Measurements from ENCODE around the gene HOXC11. TPM values are rescaled to one million over a fixed set of nuclear protein-coding genes. Genes with fewer than 3 reads are reported as not detected.

The HOXC11 gene
- total RNA-seq, 5 donors from 2014 or later (not counting 1 experiment from before 2014, with no cell fraction given): not detected

- ChIA-PET POLR2A (interaction anchor here in 1 of 2 donors (0.7 kb wide), 1 partner anchor 136 kb away, joined by 3 read pairs; no protein-coding TSS in a partner anchor), CTCF (no interaction called here)
- H3K36me3 Mint-ChIP-seq: no peaks in the 10 kb centered on the region
- Histone ChIP-seq H3K4me3 (ENCODE audit: control insufficient read depth in 1 of 2, extremely low read depth in 1 of 2, low read length in 1 of 2) (no peak overlapping the region), H3K4me1 (ENCODE audit: control insufficient read depth in 1 of 2, extremely low read depth in 1 of 2, insufficient read depth in 2 of 2, low read length in 2 of 2) (peaks cover 10 to 49% of the 10 kb centered on the region in 2 experiments), H3K9me3 (no peaks in the 10 kb centered on the region), H3K27ac (ENCODE audit: low read length) (no peak overlapping the region), H3K27me3 (replicated peaks in 1 of 2; ENCODE audit: control insufficient read depth in 2 of 2, extremely low read depth in 1 of 2, insufficient read depth in 2 of 2, low read length in 1 of 2) (peaks cover 35 to 96% of the 10 kb centered on the region in 2 experiments), H3K36me3 (ENCODE audit: control insufficient read depth in 2 of 2, extremely low read depth in 1 of 2, insufficient read depth in 1 of 2, low read length in 1 of 2) (no peaks in the 10 kb centered on the region)
- peaks cover 37 to 66% (median 58%) of the 10 kb centered on the region in 3 donors for H3K4me1 Mint-ChIP-seq
- ATAC-seq (replicated peaks in 1 of 4) (no peak), DNase-seq (no peak)
- no peak overlapping the region for H3K4me3 Mint-ChIP-seq
- H3K9me3 Mint-ChIP-seq: no peaks in the 10 kb centered on the region
- 2% methylated on average over 7 of the region's 8 CpGs for WGBS (ENCODE audit: insufficient coverage)
- peak overlapping the region in 1 of 2 donors; percentile 6 for H3K27ac Mint-ChIP-seq
- H3K27me3 Mint-ChIP-seq: peaks cover 90 to 95% of the 10 kb centered on the region in 2 donors
Measured at GRCh38 chr12:53991077-53991460, 18.1 kb downstream of the HOXC11 start.

GRCh38 chr12:53992377-53992889, 19.5 kb downstream of the HOXC11 start:
- Histone ChIP-seq H3K4me3 (ENCODE audit: control insufficient read depth in 1 of 2, extremely low read depth in 1 of 2, low read length in 1 of 2) (no peak overlapping the region), H3K9me3 (no peaks in the 10 kb centered on the region), H3K27me3 (replicated peaks in 1 of 2; ENCODE audit: control insufficient read depth in 2 of 2, extremely low read depth in 1 of 2, insufficient read depth in 2 of 2, low read length in 1 of 2) (peaks cover 30 to 96% of the 10 kb centered on the region in 2 experiments), H3K27ac (ENCODE audit: low read length) (no peak overlapping the region), H3K4me1 (ENCODE audit: control insufficient read depth in 1 of 2, extremely low read depth in 1 of 2, insufficient read depth in 2 of 2, low read length in 2 of 2) (peaks cover 10 to 56% of the 10 kb centered on the region in 2 experiments), H3K36me3 (ENCODE audit: control insufficient read depth in 2 of 2, extremely low read depth in 1 of 2, insufficient read depth in 1 of 2, low read length in 1 of 2) (no peaks in the 10 kb centered on the region)
- Mint-ChIP-seq H3K4me3 (no peak overlapping the region), H3K4me1 (peaks cover 40 to 60% (median 56%) of the 10 kb centered on the region in 3 donors), H3K36me3 (no peaks in the 10 kb centered on the region), H3K9me3 (no peaks in the 10 kb centered on the region), H3K27ac (no peak overlapping the region), H3K27me3 (peaks cover 87 to 93% of the 10 kb centered on the region in 2 donors)
- WGBS (ENCODE audit: insufficient coverage): 29% methylated on average over 1 of the region's 7 CpGs
- DNase-seq: no peak
- ChIA-PET POLR2A (no interaction called here), CTCF (interaction anchor here (0.6 to 1.2 kb wide), 2 partner anchors 10 to 34 kb away, joined by 3 to 5 read pairs; no protein-coding TSS in a partner anchor)
- ATAC-seq (replicated peaks in 1 of 4): no peak

- Histone ChIP-seq H3K9me3 (no peaks in the 10 kb centered on the region), H3K4me3 (ENCODE audit: control insufficient read depth in 1 of 2, extremely low read depth in 1 of 2, low read length in 1 of 2) (no peak overlapping the region), H3K4me1 (ENCODE audit: control insufficient read depth in 1 of 2, extremely low read depth in 1 of 2, insufficient read depth in 2 of 2, low read length in 2 of 2) (peaks cover 10 to 61% of the 10 kb centered on the region in 2 experiments), H3K27me3 (replicated peaks in 1 of 2; ENCODE audit: control insufficient read depth in 2 of 2, extremely low read depth in 1 of 2, insufficient read depth in 2 of 2, low read length in 1 of 2) (peaks cover 29 to 97% of the 10 kb centered on the region in 2 experiments), H3K27ac (ENCODE audit: low read length) (no peak overlapping the region), H3K36me3 (ENCODE audit: control insufficient read depth in 2 of 2, extremely low read depth in 1 of 2, insufficient read depth in 1 of 2, low read length in 1 of 2) (no peaks in the 10 kb centered on the region)
- H3K36me3 Mint-ChIP-seq: no peaks in the 10 kb centered on the region
- H3K9me3 Mint-ChIP-seq: no peaks in the 10 kb centered on the region
- DNase-seq: no peak
- peaks cover 87 to 93% of the 10 kb centered on the region in 2 donors for H3K27me3 Mint-ChIP-seq
- no peak for ATAC-seq (replicated peaks in 1 of 4)
- 25% methylated on average over 5 of the region's 18 CpGs for WGBS (ENCODE audit: insufficient coverage)
- POLR2A ChIA-PET: interaction anchor here in 1 of 2 donors (0.5 kb wide), 1 partner anchor 28 kb away, joined by 5 read pairs; no protein-coding TSS in a partner anchor
- peak overlapping the region in 2 of 3 donors; percentile 60 to 88 for H3K4me3 Mint-ChIP-seq
- H3K4me1 Mint-ChIP-seq: peaks cover 42 to 61% (median 58%) of the 10 kb centered on the region in 3 donors
- CTCF ChIA-PET: interaction anchor here (0.6 to 1.2 kb wide), 4 partner anchors 9 to 232 kb away, joined by 3 to 5 read pairs (median 3); no protein-coding TSS in a partner anchor
- peak overlapping the region in 1 of 2 donors; percentile 84 for H3K27ac Mint-ChIP-seq
Measured at GRCh38 chr12:53993162-53994008, 20.5 kb downstream of the HOXC11 start.

DNA sequence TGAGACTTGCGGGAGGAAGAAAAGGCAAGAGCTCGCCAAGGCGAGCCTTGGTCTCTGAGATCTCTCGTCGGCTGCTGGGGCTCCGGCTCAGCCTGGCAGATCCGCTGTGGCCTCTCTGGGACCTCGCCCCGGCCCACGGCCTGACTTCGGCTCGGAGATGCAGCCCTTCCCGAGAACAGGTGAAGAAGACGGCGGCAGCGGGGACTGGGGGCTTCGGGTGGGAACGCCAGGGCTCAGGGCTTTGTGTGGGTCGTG, 21.0 kb downstream of the HOXC11 start:
- POLR2A ChIA-PET: interaction anchor here in 1 of 2 donors (0.5 kb wide), 1 partner anchor 28 kb away, joined by 5 read pairs; no protein-coding TSS in a partner anchor
- Mint-ChIP-seq H3K36me3 (no peaks in the 10 kb centered on the region), H3K27me3 (peaks cover 88 to 93% of the 10 kb centered on the region in 2 donors), H3K4me1 (peaks cover 43 to 56% (median 54%) of the 10 kb centered on the region in 3 donors), H3K9me3 (no peaks in the 10 kb centered on the region), H3K4me3 (peak overlapping the region; percentile 37 to 88 (median 60)), H3K27ac (peak overlapping the region in 1 of 2 donors; percentile 84)
- H3K4me1 ChIP-seq (ENCODE audit: control insufficient read depth in 1 of 2, extremely low read depth in 1 of 2, insufficient read depth in 2 of 2, low read length in 2 of 2): peaks cover 10 to 58% of the 10 kb centered on the region in 2 experiments
- H3K27me3 ChIP-seq (replicated peaks in 1 of 2; ENCODE audit: control insufficient read depth in 2 of 2, extremely low read depth in 1 of 2, insufficient read depth in 2 of 2, low read length in 1 of 2): peaks cover 26 to 97% of the 10 kb centered on the region in 2 experiments
- DNase-seq (no peak), ATAC-seq (replicated peaks in 1 of 4) (no peak)
- no peak overlapping the region for H3K4me3 ChIP-seq (ENCODE audit: control insufficient read depth in 1 of 2, extremely low read depth in 1 of 2, low read length in 1 of 2)
- H3K36me3 ChIP-seq (ENCODE audit: control insufficient read depth in 2 of 2, extremely low read depth in 1 of 2, insufficient read depth in 1 of 2, low read length in 1 of 2): no peaks in the 10 kb centered on the region
- no peak overlapping the region for H3K27ac ChIP-seq (ENCODE audit: low read length)
- CTCF ChIA-PET: interaction anchor here in 1 of 2 donors (0.7 kb wide), 1 partner anchor 220 kb away, joined by 3 read pairs; no protein-coding TSS in a partner anchor
- WGBS (ENCODE audit: insufficient coverage): 8% methylated on average over 19 of the region's 19 CpGs
- no peaks in the 10 kb centered on the region for H3K9me3 ChIP-seq

DNA sequence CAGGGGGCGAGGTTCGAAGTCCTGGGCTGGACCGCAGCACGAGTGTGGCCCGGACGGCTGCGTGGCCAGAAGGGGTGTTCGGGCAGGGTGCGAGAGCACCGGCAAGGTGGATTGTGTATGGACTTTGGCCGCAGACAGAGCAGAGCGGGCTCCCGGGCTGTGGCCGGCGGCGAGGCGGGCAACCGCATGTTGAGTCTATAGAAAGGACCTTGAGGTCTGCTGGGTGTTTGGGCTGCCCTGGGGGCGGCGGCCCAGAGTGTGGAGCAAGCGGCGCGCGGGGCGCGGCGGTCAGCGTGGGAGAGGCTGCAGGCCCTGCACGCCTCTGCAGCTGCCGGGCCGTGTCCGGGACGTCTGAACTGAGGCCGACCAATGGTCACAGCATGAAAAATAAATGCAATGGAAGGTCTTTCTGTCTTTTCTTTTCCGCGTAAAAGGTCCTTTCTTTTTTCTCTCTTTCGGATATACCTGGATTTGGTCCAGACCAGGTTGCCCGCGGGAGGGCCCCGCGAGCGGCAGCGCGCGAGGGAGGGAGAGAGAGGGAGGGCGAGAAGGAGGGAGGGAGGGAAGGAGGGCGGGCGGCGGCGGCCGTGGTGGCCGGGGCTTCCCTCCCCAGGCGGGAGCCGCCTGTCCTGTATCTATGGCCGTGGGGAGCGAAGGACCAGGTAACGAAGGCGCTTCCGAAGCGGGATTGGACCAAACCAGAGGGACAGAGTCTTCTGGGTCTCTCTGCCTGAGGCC, 21.5 kb downstream of the HOXC11 start:
- Histone ChIP-seq H3K27ac (ENCODE audit: low read length) (no peak overlapping the region), H3K4me3 (ENCODE audit: control insufficient read depth in 1 of 2, extremely low read depth in 1 of 2, low read length in 1 of 2) (peak overlapping the region in 1 of 2 donors; percentile 63), H3K9me3 (no peaks in the 10 kb centered on the region), H3K27me3 (replicated peaks in 1 of 2; ENCODE audit: control insufficient read depth in 2 of 2, extremely low read depth in 1 of 2, insufficient read depth in 2 of 2, low read length in 1 of 2) (peaks cover 26 to 97% of the 10 kb centered on the region in 2 experiments), H3K36me3 (ENCODE audit: control insufficient read depth in 2 of 2, extremely low read depth in 1 of 2, insufficient read depth in 1 of 2, low read length in 1 of 2) (no peaks in the 10 kb centered on the region), H3K4me1 (ENCODE audit: control insufficient read depth in 1 of 2, extremely low read depth in 1 of 2, insufficient read depth in 2 of 2, low read length in 2 of 2) (peaks cover 7 to 54% of the 10 kb centered on the region in 2 experiments)
- H3K36me3 Mint-ChIP-seq: no peaks in the 10 kb centered on the region
- ChIA-PET CTCF (interaction anchor here in 1 of 2 donors (0.7 kb wide), 1 partner anchor 219 kb away, joined by 3 read pairs; no protein-coding TSS in a partner anchor), POLR2A (no interaction called here)
- peak overlapping the region; percentile 61 to 88 (median 76) for H3K4me3 Mint-ChIP-seq
- DNase-seq: no peak
- H3K4me1 Mint-ChIP-seq: peaks cover 39 to 51% (median 50%) of the 10 kb centered on the region in 3 donors
- peak in 2 of 4 experiments; percentile 9 to 13 for ATAC-seq (replicated peaks in 1 of 4)
- 9% methylated on average over 40 of the region's 60 CpGs for WGBS (ENCODE audit: insufficient coverage)
- peak overlapping the region in 1 of 2 donors; percentile 84 for H3K27ac Mint-ChIP-seq
- H3K27me3 Mint-ChIP-seq: peaks cover 87 to 91% of the 10 kb centered on the region in 2 donors
- H3K9me3 Mint-ChIP-seq: no peaks in the 10 kb centered on the region

DNA sequence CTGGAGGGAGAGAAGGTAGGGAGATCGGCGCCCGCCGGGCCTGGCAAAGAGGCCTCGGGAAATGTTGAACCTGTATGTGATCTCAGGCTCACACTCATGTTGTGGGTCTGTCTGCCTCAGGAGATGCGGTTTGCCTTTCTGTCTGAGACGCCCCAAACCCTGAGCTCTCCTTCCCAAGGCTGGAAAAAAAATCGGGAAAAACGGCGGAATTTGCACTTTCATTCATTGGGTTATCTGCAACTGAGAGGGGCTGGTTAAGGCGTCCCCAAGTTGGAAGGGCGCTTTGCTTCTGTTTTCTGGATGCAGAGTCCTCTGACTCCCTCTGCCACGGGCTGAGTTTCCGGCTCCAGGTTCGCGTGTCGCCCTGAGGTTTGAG, 22.1 kb downstream of the HOXC11 start:
- Mint-ChIP-seq H3K27me3 (peaks cover 83 to 91% of the 10 kb centered on the region in 2 donors), H3K36me3 (no peaks in the 10 kb centered on the region), H3K9me3 (no peaks in the 10 kb centered on the region), H3K4me1 (peaks cover 36 to 49% (median 45%) of the 10 kb centered on the region in 3 donors), H3K4me3 (peak overlapping the region; percentile 61 to 88 (median 76)), H3K27ac (peak overlapping the region in 1 of 2 donors; percentile 4)
- Histone ChIP-seq H3K4me1 (ENCODE audit: control insufficient read depth in 1 of 2, extremely low read depth in 1 of 2, insufficient read depth in 2 of 2, low read length in 2 of 2) (peaks cover 7 to 55% of the 10 kb centered on the region in 2 experiments), H3K36me3 (ENCODE audit: control insufficient read depth in 2 of 2, extremely low read depth in 1 of 2, insufficient read depth in 1 of 2, low read length in 1 of 2) (no peaks in the 10 kb centered on the region), H3K27me3 (replicated peaks in 1 of 2; ENCODE audit: control insufficient read depth in 2 of 2, extremely low read depth in 1 of 2, insufficient read depth in 2 of 2, low read length in 1 of 2) (peaks cover 22 to 98% of the 10 kb centered on the region in 2 experiments), H3K9me3 (no peaks in the 10 kb centered on the region), H3K4me3 (ENCODE audit: control insufficient read depth in 1 of 2, extremely low read depth in 1 of 2, low read length in 1 of 2) (peak overlapping the region; percentile 54 to 63), H3K27ac (ENCODE audit: low read length) (no peak overlapping the region)
- CTCF ChIA-PET: no interaction called here
- 6% methylated on average over 17 of the region's 17 CpGs for WGBS (ENCODE audit: insufficient coverage)
- ATAC-seq (replicated peaks in 1 of 4): peak; percentile 31 to 43 (median 36)
- peak in 2 of 35 experiments; percentile 22 for DNase-seq
- POLR2A ChIA-PET: no interaction called here

Data from T-cell (primary cell).